HG03439 (cell line): ENCODE data around the gene PRRC2A.

Experiments
- ATAC-seq: cut with Tn5 transposase; IDR thresholded peaks from one replicate; pipeline ENCODE4 v1.9.1; 2021; ENCODE audit warnings: mild to moderate bottlenecking, moderate library complexity; ENCODE audit not compliant: unreplicated experiment

Gene PRRC2A

GRCh38 chr6:31620586-31621319, at the start of gene PRRC2A:
Gene PRRC2A (plus strand): TSS chr6:31620715. CDS start chr6:31622790, 2,075 bp downstream.
- peak; percentile 43 for ATAC-seq

GRCh38 chr6:31572041-31572911, 48.2 kb upstream of the PRRC2A start, which contains the start of gene LTA:
Gene LTA (plus strand): TSS chr6:31572289. CDS start chr6:31572743, 454 bp downstream.
- ATAC-seq: peak; percentile 34

- no peak for ATAC-seq
These were observed 47.0 kb upstream of the PRRC2A start for GRCh38 chr6:31573239-31574105.

- no peak for ATAC-seq
These were observed 46.1 kb upstream of the PRRC2A start for GRCh38 chr6:31574106-31575061.

- ATAC-seq: no peak
These were observed 45.1 kb upstream of the PRRC2A start, which contains the start of gene TNF for GRCh38 chr6:31575335-31575901. Gene TNF (plus strand): TSS chr6:31575565. CDS start chr6:31575742, 177 bp downstream.

- ATAC-seq: no peak
These were observed 44.4 kb upstream of the PRRC2A start for GRCh38 chr6:31575952-31576685.

GRCh38 chr6:31576897-31577578, 43.5 kb upstream of the PRRC2A start:
- no peak for ATAC-seq

GRCh38 chr6:31577579-31577966, 42.9 kb upstream of the PRRC2A start:
- ATAC-seq: no peak

- ATAC-seq: no peak
These were observed 42.1 kb upstream of the PRRC2A start for GRCh38 chr6:31578184-31579118.

- ATAC-seq: no peak
These were observed 41.4 kb upstream of the PRRC2A start for GRCh38 chr6:31579119-31579505.

- no peak for ATAC-seq
These were observed 40.7 kb upstream of the PRRC2A start for GRCh38 chr6:31579546-31580437.

GRCh38 chr6:31580438-31580740, 40.1 kb upstream of the PRRC2A start:
- ATAC-seq: no peak

- ATAC-seq: peak; percentile 62
These were observed 39.6 kb upstream of the PRRC2A start for GRCh38 chr6:31580807-31581433.

- no peak for ATAC-seq
These were observed 38.9 kb upstream of the PRRC2A start for GRCh38 chr6:31581434-31582229.

- no peak for ATAC-seq
These were observed 38.3 kb upstream of the PRRC2A start, which contains the start of gene LTB for GRCh38 chr6:31582230-31582643. Gene LTB (minus strand): TSS chr6:31582424. CDS start chr6:31582417, 7 bp downstream.
